IMR-90 (cell line): ENCODE results near the gene FAM217B. TPM values are rescaled to one million over a fixed set of nuclear protein-coding genes. Genes with fewer than 3 reads are reported as not detected.

Experiments used
- ATAC-seq: fragments of 200-7000 bp; cut with Tn5 transposase; 2 replicates; pipeline ENCODE4 v1.9.1; 2020; ENCODE audit warnings: low read depth, mild to moderate bottlenecking, moderate library complexity
- BruUV-seq: library from RNA; stranded (reverse); fragments of 400-500 nt; replicated peaks from 2 replicates; lab custom pipeline; 2021; lab: Mats Ljungman, UMichigan
- CTCF ChIA-PET: fragments of 300-600 bp; formaldehyde crosslinking; extraction: SDS; loops from one replicate; lab custom pipeline; 2021; ENCODE audit warnings: antibody characterized with exemption; lab: Yijun Ruan, JAX
- POLR2A ChIA-PET: fragments of 300-600 bp; sonication (Branson Sonifier 250); formaldehyde crosslinking; loops from one replicate; lab custom pipeline; 2022; ENCODE audit warnings: antibody characterized with exemption; ENCODE audit not compliant: unreplicated experiment; lab: Charles Lee
- DNase-seq: peaks from one replicate; pipeline ENCODE4 v3.0.0; 2013
- H2AFZ ChIP-seq: replicated peaks from 2 replicates; pipeline ENCODE3; 2013; ENCODE audit warnings: low read length, mild to moderate bottlenecking; ENCODE audit not compliant: poor library complexity
- H2AK5ac ChIP-seq: 2 replicates; pipeline ENCODE4 v1.6.1; 2013; ENCODE audit warnings: low read depth, low read length, inconsistent platforms
- H2AK9ac ChIP-seq: replicated peaks from 2 replicates; pipeline ENCODE3; 2013; ENCODE audit warnings: mild to moderate bottlenecking, low read depth, low read length, moderate library complexity; ENCODE audit not compliant: poor library complexity
- H2BK120ac ChIP-seq: 2 replicates; pipeline ENCODE4 v1.6.1; 2013; ENCODE audit warnings: low read depth, low read length, inconsistent platforms
- H2BK15ac ChIP-seq: 3 replicates; pipeline ENCODE4 v1.6.1; 2013; ENCODE audit warnings: low read depth, low read length, inconsistent platforms
- H2BK20ac ChIP-seq: 2 replicates; pipeline ENCODE4 v1.6.1; 2013; ENCODE audit warnings: low read depth, mild to moderate bottlenecking, inconsistent platforms, low read length, moderate library complexity
- H2BK5ac ChIP-seq: 2 replicates; pipeline ENCODE4 v1.6.1; 2013; ENCODE audit warnings: mild to moderate bottlenecking, low read depth, low read length, inconsistent platforms; ENCODE audit not compliant: poor library complexity, severe bottlenecking
- H3K14ac ChIP-seq: replicated peaks from 2 replicates; pipeline ENCODE4 v1.6.1; 2013; ENCODE audit warnings: low read depth, low read length, inconsistent platforms
- H3K18ac ChIP-seq: 2 replicates; pipeline ENCODE4 v1.6.1; 2013; ENCODE audit warnings: low read depth, low read length, control low read depth
- H3K23ac ChIP-seq: 2 replicates; pipeline ENCODE4 v1.6.1; 2013; ENCODE audit warnings: low read depth, low read length, inconsistent platforms
- H3K27ac ChIP-seq: 2 replicates; pipeline ENCODE4 v1.5.1; 2013; ENCODE audit warnings: mild to moderate bottlenecking, control low read depth, low read length; ENCODE audit not compliant: insufficient read depth
- H3K27me3 ChIP-seq: 2 replicates; pipeline ENCODE4 v1.6.1; 2013; ENCODE audit warnings: low read length; ENCODE audit not compliant: control insufficient read depth, insufficient read depth
- H3K36me3 ChIP-seq: 2 replicates; pipeline ENCODE4 v1.6.1; 2013; ENCODE audit warnings: low read length, mixed read lengths; ENCODE audit not compliant: control insufficient read depth, insufficient read depth
- H3K4ac ChIP-seq: 2 replicates; pipeline ENCODE4 v1.6.1; 2013; ENCODE audit warnings: low read depth, low read length, inconsistent platforms
- H3K4me1 ChIP-seq: 2 replicates; pipeline ENCODE4 v1.6.1; 2013; ENCODE audit warnings: low read length, mixed read lengths; ENCODE audit not compliant: control insufficient read depth, insufficient read depth
- H3K4me2 ChIP-seq: 2 replicates; pipeline ENCODE4 v1.6.1; 2013; ENCODE audit warnings: low read depth, mild to moderate bottlenecking, control low read depth, low read length, moderate library complexity
- H3K4me3 ChIP-seq: 2 replicates; pipeline ENCODE4 v1.5.1; 2013; ENCODE audit warnings: low read depth, mild to moderate bottlenecking, control low read depth, low read length, moderate library complexity; ENCODE audit not compliant: insufficient read depth
- H3K56ac ChIP-seq: 2 replicates; pipeline ENCODE4 v1.6.1; 2013; ENCODE audit warnings: low read length, inconsistent platforms; ENCODE audit not compliant: insufficient read depth; ENCODE audit errors: extremely low read depth
- H3K79me1 ChIP-seq, 2 experiments: 2 replicates each; pipeline ENCODE4 v1.6.1; 2013; ENCODE audit warnings: low read length in 2 of 2, inconsistent platforms in 1 of 2, low read depth in 1 of 2
- H3K9ac ChIP-seq: 2 replicates; pipeline ENCODE4 v1.6.1; 2013; ENCODE audit warnings: low read depth, low read length, control low read depth
- H3K9me1 ChIP-seq: 2 replicates; pipeline ENCODE4 v1.6.1; 2013; ENCODE audit warnings: low read length, inconsistent platforms; ENCODE audit not compliant: insufficient read depth
- H3K9me3 ChIP-seq: 2 replicates; pipeline ENCODE4 v1.6.1; 2013; ENCODE audit warnings: low read length; ENCODE audit not compliant: control insufficient read depth, insufficient read depth
- H4K20me1 ChIP-seq: 2 replicates; pipeline ENCODE4 v1.6.1; 2013; ENCODE audit warnings: low read length, inconsistent platforms; ENCODE audit not compliant: insufficient read depth
- H4K5ac ChIP-seq: 2 replicates; pipeline ENCODE4 v1.6.1; 2013; ENCODE audit warnings: mild to moderate bottlenecking, low read depth, low read length, control low read depth
- H4K8ac ChIP-seq, 2 experiments: 2 replicates each; pipeline ENCODE4 v1.6.1; 2013; ENCODE audit warnings: low read depth in 2 of 2, low read length in 2 of 2, control low read depth in 1 of 2, inconsistent platforms in 1 of 2
- H4K91ac ChIP-seq: 2 replicates; pipeline ENCODE4 v1.6.1; 2013; ENCODE audit warnings: low read depth, low read length, inconsistent platforms; ENCODE audit not compliant: insufficient read depth
- BHLHE40 ChIP-seq: fragments of 150-350 bp; IDR thresholded peaks from 2 replicates; pipeline ENCODE4 v1.6.1; 2016; ENCODE audit warnings: mild to moderate bottlenecking, low read depth, low read length
- CEBPB ChIP-seq: IDR thresholded peaks from 2 replicates; pipeline ENCODE4 v1.6.1; 2012; ENCODE audit warnings: low read depth, low read length, improper control_type of control experiment
- CHD1 ChIP-seq: IDR thresholded peaks from 2 replicates; pipeline ENCODE4 v1.6.1; 2012; ENCODE audit warnings: low read depth, low read length, improper control_type of control experiment
- FOS ChIP-seq: fragments of 150-350 bp; IDR thresholded peaks from 2 replicates; pipeline ENCODE4 v1.6.1; 2016; ENCODE audit warnings: low read depth, low read length
- MAFK ChIP-seq: IDR thresholded peaks from 2 replicates; pipeline ENCODE4 v1.6.1; 2012; ENCODE audit warnings: low read depth, low read length, improper control_type of control experiment
- RAD21 ChIP-seq: IDR thresholded peaks from 2 replicates; pipeline ENCODE4 v1.6.1; 2012; ENCODE audit warnings: low read length, improper control_type of control experiment
- RCOR1 ChIP-seq: IDR thresholded peaks from 2 replicates; pipeline ENCODE4 v1.6.1; 2012; ENCODE audit warnings: mild to moderate bottlenecking, low read length, improper control_type of control experiment; ENCODE audit not compliant: insufficient replicate concordance
- SMC3 ChIP-seq: fragments of 150-350 bp; IDR thresholded peaks from 2 replicates; pipeline ENCODE4 v1.6.1; 2016; ENCODE audit warnings: low read depth, mild to moderate bottlenecking, antibody characterized with exemption, low read length, moderate library complexity
- USF2 ChIP-seq: fragments of 150-350 bp; IDR thresholded peaks from 2 replicates; pipeline ENCODE4 v1.6.1; 2017; ENCODE audit warnings: mild to moderate bottlenecking, antibody characterized with exemption, low read length, low read depth
- whole genome bisulfite sequencing, 2 experiments: methylation state at CpG; one replicate each; pipeline versions ENCODE4 v1.1.5 to v1.1.7; 2013; ENCODE audit warnings: missing lambda C conversion rate in 2 of 2; ENCODE audit not compliant: insufficient read length in 1 of 2; ENCODE audit errors: extremely low coverage in 2 of 2; 5-methylcytosine and 5-hydroxymethylcytosine counted together
- dilution Hi-C: fragments of 300-500 bp; cut with HindIII; formaldehyde crosslinking; loops from one replicate; pipeline ENCODE4 v1.14.3; 2018; ENCODE audit warnings: low sequenced_read_pairs; ENCODE audit not compliant: unreplicated experiment
- in situ Hi-C: fragments of 300-500 bp; cut with MboI; formaldehyde crosslinking; loops from 3 replicates; pipeline ENCODE4 v1.14.3; 2019; ENCODE audit warnings: low sequenced_read_pairs, inconsistent platforms, mixed read lengths
- intact Hi-C: fragments of 100-400 bp; cut with micrococcal nuclease; formaldehyde crosslinking; loops from 2 replicates; pipeline ENCODE4 v1.10.0; 2022
- polyA plus RNA-seq, 3 experiments: library from polyadenylated mRNA; depleted of rRNA; stranded (reverse); fragments of >200 nt; gene quantifications; 2 replicates each; pipeline ENCODE4 v1.2.3, GENCODE V29; 2012; ENCODE audit warnings: low replicate concordance in 1 of 3
- total RNA-seq: library from RNA; depleted of rRNA; stranded (reverse); fragments of >200 nt; gene quantifications from 2 replicates; pipeline ENCODE4 v1.2.3, GENCODE V29; 2012

The FAM217B gene
- total and polyA plus RNA-seq, 2 of the 4 experiments (the other 2 are of a cell fraction): 3.0 to 3.9 TPM

GRCh38 chr20:59996108-59996507, 55.9 kb downstream of the FAM217B start:
- Histone ChIP-seq H2AK5ac (no peak overlapping the region), H3K9me3 (no peaks in the 10 kb centered on the region), H3K9ac (no peak overlapping the region), H3K79me1 (no peaks in the 10 kb centered on the region), H2BK15ac (no peak overlapping the region), H3K4me2 (no peak overlapping the region), H3K4me3 (no peak overlapping the region), H3K9me1 (no peaks in the 10 kb centered on the region), H2BK20ac (no peak overlapping the region), H3K23ac (no peak overlapping the region), H3K27ac (no peak overlapping the region), H4K5ac (no peak overlapping the region), H3K56ac (no peak overlapping the region), H3K27me3 (peaks cover 14% of the 10 kb centered on the region; the same call in 1 of the 2 replicates), H2BK5ac (no peak overlapping the region), H2AFZ (no peak overlapping the region), H3K4ac (no peak overlapping the region), H2AK9ac (no peak overlapping the region), H4K8ac (no peak overlapping the region), H2BK120ac (no peak overlapping the region), H3K14ac (no peak overlapping the region), H3K18ac (no peak overlapping the region), H4K20me1 (no peaks in the 10 kb centered on the region), H4K91ac (no peak overlapping the region), H3K36me3 (no peaks in the 10 kb centered on the region), H3K4me1 (no peaks in the 10 kb centered on the region)
- BruUV-seq: no TSS peak
- no CpG with 5 or more reads among the region's 1 CpG for WGBS, 2 experiments
- ChIA-PET POLR2A (interaction anchor here (0.6 kb wide), 1 partner anchor 37 kb away, joined by 4 read pairs; no protein-coding TSS in a partner anchor), CTCF (no interaction called here)
- DNase-seq (no peak), ATAC-seq (no peak)
- dilution Hi-C loops (no loop called here), in situ Hi-C loops (no loop called here), intact Hi-C loops (no loop called here)
- TF ChIP-seq BHLHE40: no peak
- TF ChIP-seq RCOR1: no peak
- no peak for TF ChIP-seq RAD21
- no peak for TF ChIP-seq FOS
- no peak for TF ChIP-seq USF2
- no peak for TF ChIP-seq CHD1
- TF ChIP-seq SMC3: no peak
- no peak for TF ChIP-seq MAFK
- no peak for TF ChIP-seq CEBPB
